K562 treated with DMSO at 1 percent for 4 hours (cell line): Measurements from ENCODE around the gene COG1. TPM values are rescaled to one million over a fixed set of nuclear protein-coding genes. Genes with fewer than 3 reads are reported as not detected.

ENCODE experiments used
- total RNA-seq: library from RNA; unstranded; fragments of 300-600 nt; gene quantifications from 2 replicates; pipeline ENCODE4 v1.2.3, GENCODE V29; 2022; ENCODE audit not compliant: insufficient read depth

COG1 gene
- total RNA-seq: 13.9 and 28.7 TPM in 2 replicates

DNA sequence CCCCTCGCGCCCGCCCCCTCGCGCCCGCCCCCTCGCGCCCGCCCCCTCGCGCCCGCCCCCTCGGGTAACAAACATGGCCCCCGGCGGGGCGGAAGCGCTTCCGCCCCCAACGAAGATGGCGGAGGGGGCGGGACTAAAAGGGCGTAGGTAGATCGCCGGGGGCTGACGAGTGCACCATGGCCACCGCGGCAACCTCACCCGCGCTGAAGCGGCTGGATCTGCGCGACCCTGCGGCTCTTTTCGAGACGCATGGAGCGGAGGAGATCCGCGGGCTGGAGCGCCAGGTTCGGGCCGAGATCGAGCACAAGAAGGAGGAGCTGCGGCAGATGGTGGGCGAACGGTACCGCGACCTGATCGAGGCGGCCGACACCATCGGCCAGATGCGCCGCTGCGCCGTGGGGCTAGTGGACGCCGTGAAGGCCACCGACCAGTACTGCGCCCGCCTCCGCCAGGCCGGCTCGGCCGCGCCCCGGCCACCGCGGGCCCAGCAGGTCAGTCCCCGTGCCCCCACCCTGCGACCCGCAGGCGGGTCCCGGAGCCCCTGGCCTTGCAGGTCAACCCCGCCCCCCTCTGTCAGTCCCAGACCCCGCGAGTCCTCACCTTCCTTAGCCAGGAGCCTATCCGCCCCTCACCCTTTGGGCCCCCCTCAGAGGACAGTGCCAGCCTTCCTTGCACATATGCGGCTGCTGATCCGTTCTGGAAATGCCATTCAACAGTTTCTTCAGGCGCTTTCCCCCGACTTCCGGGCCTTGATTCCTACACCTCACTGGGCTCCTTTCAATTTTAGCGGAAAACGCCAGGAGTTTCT, at the start of gene COG1:
Gene COG1, plus strand, starts transcription at position 162 of the 808 bp plus-strand sequence. Its CDS starts 15 bp downstream, at position 177.

Other genes with a start within 250 kb of the COG1 start
- gene SLC39A11, start 100.4 kb upstream of the COG1 start, total RNA-seq: 19.6 and 26.6 TPM in 2 replicates
- gene SSTR2, start 28.0 kb upstream of the COG1 start, total RNA-seq: not detected in 2 replicates
- gene CPSF4L, start 68.8 kb downstream of the COG1 start, total RNA-seq: not detected in 2 replicates
- gene CDC42EP4, start 118.9 kb downstream of the COG1 start, total RNA-seq: 25.0 and 34.0 TPM in 2 replicates